Mesendoderm (in vitro differentiated cells): ENCODE data around the gene GDPD5.

Source experiments
- DNase-seq: peaks from one replicate; pipeline ENCODE4 v3.0.0; 2013
- H2AK5ac ChIP-seq: 2 replicates; pipeline ENCODE4 v1.6.1; 2013; ENCODE audit warnings: low read length, inconsistent platforms
- H2BK120ac ChIP-seq: 2 replicates; pipeline ENCODE4 v1.6.1; 2013; ENCODE audit warnings: low read depth, mild to moderate bottlenecking, low read length, moderate library complexity, mixed read lengths
- H2BK15ac ChIP-seq: replicated peaks from 2 replicates; pipeline ENCODE4 v1.6.1; 2013; ENCODE audit warnings: low read depth, mild to moderate bottlenecking, moderate library complexity
- H2BK5ac ChIP-seq: 2 replicates; pipeline ENCODE4 v1.6.1; 2013; ENCODE audit warnings: low read length, inconsistent platforms
- H3K18ac ChIP-seq: 2 replicates; pipeline ENCODE4 v1.6.1; 2013; ENCODE audit warnings: mild to moderate bottlenecking, low read length, mixed read lengths
- H3K23ac ChIP-seq: one replicate; pipeline ENCODE4 v1.6.1; 2013; ENCODE audit warnings: low read length
- H3K27ac ChIP-seq: 2 replicates; pipeline ENCODE4 v1.5.1; 2013; ENCODE audit warnings: low read depth, mild to moderate bottlenecking, inconsistent platforms, low read length, moderate library complexity
- H3K27me3 ChIP-seq: 2 replicates; pipeline ENCODE4 v1.6.1; 2013; ENCODE audit warnings: low read length, control low read depth, mild to moderate bottlenecking, inconsistent platforms; ENCODE audit not compliant: insufficient read depth, poor library complexity
- H3K36me3 ChIP-seq: 2 replicates; pipeline ENCODE4 v1.6.1; 2013; ENCODE audit warnings: low read length, inconsistent platforms; ENCODE audit not compliant: control insufficient read depth, insufficient read depth
- H3K4ac ChIP-seq: one replicate; pipeline ENCODE4 v1.6.1; 2013; ENCODE audit warnings: low read depth, mild to moderate bottlenecking, low read length, moderate library complexity
- H3K4me1 ChIP-seq: 2 replicates; pipeline ENCODE4 v1.6.1; 2013; ENCODE audit warnings: low read depth, low read length, inconsistent platforms; ENCODE audit not compliant: control insufficient read depth
- H3K4me2 ChIP-seq: 2 replicates; pipeline ENCODE4 v1.6.1; 2013; ENCODE audit warnings: low read length
- H3K4me3 ChIP-seq: 2 replicates; pipeline ENCODE4 v1.5.1; 2013; ENCODE audit warnings: mild to moderate bottlenecking, low read length
- H3K56ac ChIP-seq: one replicate; pipeline ENCODE4 v1.6.1; 2013; ENCODE audit warnings: low read length
- H3K79me1 ChIP-seq: 2 replicates; pipeline ENCODE4 v1.6.1; 2013; ENCODE audit warnings: low read length, inconsistent platforms
- H3K79me2 ChIP-seq: 2 replicates; pipeline ENCODE4 v1.6.1; 2013; ENCODE audit warnings: mild to moderate bottlenecking, low read length; ENCODE audit not compliant: control insufficient read depth, insufficient read depth
- H3K9ac ChIP-seq: 2 replicates; pipeline ENCODE4 v1.6.1; 2013; ENCODE audit warnings: low read length, inconsistent platforms
- H4K5ac ChIP-seq: one replicate; pipeline ENCODE4 v1.6.1; 2013; ENCODE audit warnings: low read length
- H4K8ac ChIP-seq: one replicate; pipeline ENCODE4 v1.6.1; 2013; ENCODE audit warnings: low read depth, mild to moderate bottlenecking, control low read depth, low read length, moderate library complexity
- WGBS: extraction: QIAGEN DNeasy Blood & Tissue Kit; methylation state at CpG from one replicate; pipeline ENCODE4 v1.1.7; 2013; ENCODE audit warnings: low lambda C conversion rate, missing lambda C conversion rate; ENCODE audit not compliant: insufficient coverage; ENCODE audit errors: extremely low coverage; 5-methylcytosine and 5-hydroxymethylcytosine counted together

GDPD5 gene

GRCh38 chr11:75478783-75479596, 46.8 kb downstream of the GDPD5 start:
- Histone ChIP-seq H3K4me2 (no peak overlapping the region), H2BK5ac (no peak overlapping the region), H3K79me1 (no peaks in the 10 kb centered on the region), H3K79me2 (no peaks in the 10 kb centered on the region), H3K27ac (no peak overlapping the region), H3K27me3 (no peaks in the 10 kb centered on the region), H3K4me1 (peaks cover 3% of the 10 kb centered on the region), H3K23ac (no peak overlapping the region), H4K5ac (no peak overlapping the region), H3K9ac (no peak overlapping the region), H2BK120ac (no peak overlapping the region), H2BK15ac (no peak overlapping the region), H3K4ac (no peak overlapping the region), H3K4me3 (no peak overlapping the region), H3K56ac (no peak overlapping the region), H3K18ac (no peak overlapping the region), H3K36me3 (no peaks in the 10 kb centered on the region), H4K8ac (no peak overlapping the region), H2AK5ac (no peak overlapping the region)
- DNase-seq: no peak
- no CpG with 5 or more reads among the region's 5 CpGs for WGBS

DNA sequence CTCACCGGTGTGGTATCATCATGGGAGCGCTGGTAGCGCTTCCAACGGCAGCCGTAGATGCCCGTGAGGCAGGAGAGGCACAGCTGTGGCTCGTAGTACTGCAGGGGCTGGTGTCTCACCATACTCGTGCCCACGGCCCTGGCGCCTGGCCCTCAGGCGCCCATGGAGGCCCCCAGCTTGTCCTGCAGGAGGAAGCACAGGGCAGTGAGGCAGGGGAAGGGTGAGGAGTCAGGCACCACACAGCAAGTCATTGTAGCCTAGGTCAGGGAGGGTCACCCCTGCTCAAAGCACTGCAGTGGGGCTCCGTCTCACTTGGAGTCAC, 48.2 kb downstream of the GDPD5 start:
- no peak for DNase-seq
- Histone ChIP-seq H3K27me3 (no peaks in the 10 kb centered on the region), H3K36me3 (no peaks in the 10 kb centered on the region), H3K79me2 (no peaks in the 10 kb centered on the region), H2BK5ac (no peak overlapping the region), H3K4ac (no peak overlapping the region), H3K27ac (no peak overlapping the region), H4K8ac (no peak overlapping the region), H2AK5ac (no peak overlapping the region), H3K18ac (no peak overlapping the region), H3K23ac (no peak overlapping the region), H4K5ac (no peak overlapping the region), H3K4me1 (peaks cover 3% of the 10 kb centered on the region), H3K4me3 (no peak overlapping the region), H2BK15ac (no peak overlapping the region), H3K56ac (no peak overlapping the region), H3K9ac (no peak overlapping the region), H3K79me1 (no peaks in the 10 kb centered on the region), H2BK120ac (no peak overlapping the region), H3K4me2 (no peak overlapping the region)
- WGBS: no CpG with 5 or more reads among the region's 12 CpGs

- Histone ChIP-seq H3K79me2 (no peaks in the 10 kb centered on the region), H3K27ac (no peak overlapping the region), H3K23ac (no peak overlapping the region), H3K4me1 (peaks cover 3% of the 10 kb centered on the region), H3K79me1 (no peaks in the 10 kb centered on the region), H3K4me2 (no peak overlapping the region), H3K4me3 (no peak overlapping the region), H3K36me3 (no peaks in the 10 kb centered on the region), H3K4ac (no peak overlapping the region), H3K27me3 (no peaks in the 10 kb centered on the region), H4K8ac (no peak overlapping the region), H2BK120ac (no peak overlapping the region), H4K5ac (no peak overlapping the region), H3K18ac (no peak overlapping the region), H2BK15ac (no peak overlapping the region), H3K56ac (no peak overlapping the region), H3K9ac (no peak overlapping the region), H2AK5ac (no peak overlapping the region), H2BK5ac (no peak overlapping the region)
- no peak for DNase-seq
- WGBS: no CpG with 5 or more reads among the region's 10 CpGs
Measured at GRCh38 chr11:75476739-75477613, 48.8 kb downstream of the GDPD5 start.

DNA sequence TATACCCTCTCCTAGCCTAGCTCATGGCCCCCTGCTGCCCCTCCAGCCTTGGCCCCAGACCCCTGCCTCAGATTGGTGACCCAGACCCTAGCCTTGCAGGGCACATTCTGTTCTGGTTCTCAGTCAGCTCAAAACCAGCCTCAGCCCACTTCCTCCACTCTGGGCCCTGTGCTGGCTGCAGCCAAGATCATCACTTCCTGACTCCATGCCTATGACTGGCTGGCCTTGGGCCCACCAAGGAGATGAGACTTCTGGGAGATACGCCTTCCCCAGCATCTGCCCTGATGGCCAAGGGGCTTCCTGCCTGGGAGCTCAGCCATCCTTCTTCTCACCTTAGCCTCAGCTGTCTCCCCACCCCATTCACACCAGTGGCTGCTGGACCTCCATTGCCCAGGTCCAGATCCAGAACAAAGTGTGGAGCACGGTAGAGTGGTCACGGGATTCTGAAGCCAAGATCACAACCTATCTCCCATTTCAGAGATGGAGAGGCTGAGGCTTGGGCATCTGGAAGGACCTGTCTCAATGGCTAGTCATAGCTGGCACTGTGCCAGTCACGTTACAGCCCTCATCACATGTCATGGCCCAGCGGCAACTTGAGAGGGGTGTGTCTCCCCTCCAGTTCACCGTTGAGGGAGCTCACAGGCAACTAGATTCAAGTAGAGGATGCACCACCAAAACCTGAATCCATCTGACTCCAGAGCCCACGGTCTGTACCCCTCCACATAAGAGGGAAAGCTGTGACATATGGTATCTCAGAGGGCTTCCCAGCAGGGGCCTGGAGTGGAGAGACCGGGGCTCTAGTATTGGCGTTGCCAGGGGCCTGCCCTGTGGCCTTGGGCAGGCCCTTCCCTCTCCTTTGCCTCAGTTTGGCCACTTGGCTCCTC, 49.7 kb downstream of the GDPD5 start:
- H3K9ac ChIP-seq: no peak overlapping the region
- no peak overlapping the region for H4K5ac ChIP-seq
- H2AK5ac ChIP-seq: no peak overlapping the region
- no peaks in the 10 kb centered on the region for H3K27me3 ChIP-seq
- H3K4me2 ChIP-seq: no peak overlapping the region
- no peak for DNase-seq
- H4K8ac ChIP-seq: no peak overlapping the region
- no peak overlapping the region for H2BK5ac ChIP-seq
- H3K4me1 ChIP-seq: peaks cover 3% of the 10 kb centered on the region
- H2BK15ac ChIP-seq: no peak overlapping the region
- H3K4me3 ChIP-seq: no peak overlapping the region
- peak overlapping the region; percentile 35 for H3K56ac ChIP-seq
- no peaks in the 10 kb centered on the region for H3K79me1 ChIP-seq
- no peak overlapping the region for H2BK120ac ChIP-seq
- WGBS: no CpG with 5 or more reads among the region's 9 CpGs
- no peaks in the 10 kb centered on the region for H3K79me2 ChIP-seq
- no peaks in the 10 kb centered on the region for H3K36me3 ChIP-seq
- H3K18ac ChIP-seq: no peak overlapping the region
- no peak overlapping the region for H3K4ac ChIP-seq
- no peak overlapping the region for H3K27ac ChIP-seq
- no peak overlapping the region for H3K23ac ChIP-seq

DNA sequence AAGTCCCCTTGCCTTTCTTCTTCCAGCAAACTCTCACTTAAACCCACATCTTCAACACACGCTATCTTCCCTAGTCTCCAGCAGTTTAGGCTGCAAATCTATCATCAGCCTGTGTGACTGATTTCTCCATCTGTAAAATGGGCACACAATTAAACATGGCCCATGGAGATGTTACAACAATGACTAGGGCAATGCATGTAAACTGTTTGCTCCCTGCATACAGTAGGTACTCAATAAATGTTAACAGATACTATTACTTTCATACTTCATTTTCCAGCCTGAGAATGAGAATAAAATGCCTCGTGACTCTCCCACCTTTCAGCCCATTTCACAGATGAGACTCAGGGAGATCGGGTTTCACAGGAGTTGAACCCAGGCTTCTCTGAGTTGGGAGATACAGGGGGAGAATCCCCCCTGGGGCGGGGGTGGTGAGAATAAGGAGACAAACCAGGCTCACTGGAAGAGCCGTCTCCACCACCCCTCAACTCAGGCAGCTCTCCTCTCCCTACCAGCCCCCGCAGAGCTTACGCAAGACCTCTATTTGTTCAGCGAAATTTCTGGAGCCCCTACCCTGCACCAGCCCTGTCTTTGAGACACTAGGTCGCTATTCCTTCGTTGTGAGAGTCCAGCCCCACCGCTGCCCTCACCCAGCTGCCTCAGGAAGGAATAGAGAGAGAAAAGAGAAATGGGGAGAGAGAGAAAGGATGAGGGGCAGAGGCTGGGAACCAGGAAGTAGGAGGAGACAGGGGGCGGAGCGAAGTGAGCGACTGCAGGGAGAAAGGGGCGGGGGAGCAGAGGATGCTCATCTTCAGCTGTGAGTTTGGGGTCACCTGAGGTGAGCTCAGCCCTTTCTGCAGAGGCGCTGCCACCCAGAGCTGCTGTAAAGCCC, 50.6 kb downstream of the GDPD5 start:
- Histone ChIP-seq H3K36me3 (no peaks in the 10 kb centered on the region), H3K79me2 (no peaks in the 10 kb centered on the region), H2BK5ac (peak overlapping the region; percentile 48), H3K79me1 (no peaks in the 10 kb centered on the region), H3K27me3 (no peaks in the 10 kb centered on the region), H3K4ac (peak overlapping the region; percentile 49), H3K4me3 (no peak overlapping the region), H3K9ac (peak overlapping the region; percentile 53), H4K8ac (no peak overlapping the region), H2AK5ac (peak overlapping the region; percentile 1), H3K4me2 (peak overlapping the region; percentile 33), H3K27ac (peak overlapping the region; percentile 44), H3K23ac (no peak overlapping the region), H4K5ac (no peak overlapping the region), H3K56ac (peak overlapping the region; percentile 77), H3K18ac (peak overlapping the region; percentile 46), H3K4me1 (peaks cover 3% of the 10 kb centered on the region), H2BK15ac (no peak overlapping the region), H2BK120ac (no peak overlapping the region)
- no CpG with 5 or more reads among the region's 16 CpGs for WGBS
- peak; percentile 79 for DNase-seq
